ENCODE data around the gene MCM3. TPM values are rescaled to one million over a fixed set of nuclear protein-coding genes. Genes with fewer than 3 reads are reported as not detected.
A peak's percentile ranks its signal among the peaks of the same experiment; 100 is the strongest.

MCM3 gene
- 21.7 TPM for total RNA-seq
- long read RNA-seq, transcript MCM3-201 (17 exons, 3,083 nt), result major isoform, 37 of 42 reads
- long read RNA-seq, partial matches to known transcripts, result 1 of 42 reads
- long read RNA-seq, other reads (novel, unspliced or antisense), result 3 of 42 reads

GRCh38 chr6:52284460-52285176, at the start of gene MCM3:
Gene MCM3, minus strand, starts transcription at chr6:52284742. Its CDS starts 68 bp downstream, at chr6:52284674.
- intact Hi-C loops (cut with DNase I), result loop anchor here (5.0 to 10.0 kb wide), 3 partner anchors 78 to 378 kb away; partner anchors contain the start of genes PAQR8 and TRAM2
- ATAC-seq, result peak; percentile 100
- peak; percentile 97 for DNase-seq (ENCODE audit: missing footprints)

- ATAC-seq (no peak), DNase-seq (ENCODE audit: missing footprints) (no peak)
- intact Hi-C loops (cut with DNase I), result no loop called here
Measured at GRCh38 chr6:52333840-52334200, 49.3 kb upstream of the MCM3 start.

DNA sequence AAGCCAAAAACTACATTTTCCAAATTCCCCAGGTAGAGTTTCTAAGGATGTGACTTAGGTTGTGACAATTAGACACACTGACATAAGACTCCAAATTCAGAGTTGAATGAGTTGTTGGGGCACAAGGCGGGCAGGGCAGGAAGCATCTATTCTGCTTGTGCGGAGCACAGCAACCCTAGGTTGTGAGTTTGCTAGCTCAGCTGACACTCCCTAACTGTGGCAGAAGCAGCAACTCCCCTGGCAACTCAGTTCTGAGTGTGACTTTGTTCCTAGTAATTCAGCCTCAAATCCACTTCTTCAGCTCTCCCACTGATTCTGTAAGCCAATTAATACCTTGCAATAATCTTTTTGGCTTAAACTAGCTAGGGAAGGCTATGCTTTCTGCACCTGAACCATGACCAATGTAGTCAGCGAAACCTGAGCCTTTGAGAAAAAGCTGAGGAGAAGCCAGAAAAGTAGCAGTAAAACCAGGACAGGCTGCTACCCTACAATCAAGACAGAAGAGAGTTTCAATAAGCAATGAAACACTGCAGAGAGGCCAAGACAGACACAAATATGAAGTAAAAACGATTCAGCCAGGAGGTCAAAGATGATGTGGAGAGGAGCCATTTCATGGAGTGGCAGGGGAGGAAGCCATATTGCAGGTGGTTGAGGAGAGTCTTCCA, 47.4 kb upstream of the MCM3 start:
- ATAC-seq (no peak), DNase-seq (ENCODE audit: missing footprints) (no peak)
- intact Hi-C loops (cut with DNase I), result no loop called here

GRCh38 chr6:52330470-52330869, 45.9 kb upstream of the MCM3 start:
- ATAC-seq (no peak), DNase-seq (ENCODE audit: missing footprints) (no peak)
- intact Hi-C loops (cut with DNase I), result no loop called here

DNA sequence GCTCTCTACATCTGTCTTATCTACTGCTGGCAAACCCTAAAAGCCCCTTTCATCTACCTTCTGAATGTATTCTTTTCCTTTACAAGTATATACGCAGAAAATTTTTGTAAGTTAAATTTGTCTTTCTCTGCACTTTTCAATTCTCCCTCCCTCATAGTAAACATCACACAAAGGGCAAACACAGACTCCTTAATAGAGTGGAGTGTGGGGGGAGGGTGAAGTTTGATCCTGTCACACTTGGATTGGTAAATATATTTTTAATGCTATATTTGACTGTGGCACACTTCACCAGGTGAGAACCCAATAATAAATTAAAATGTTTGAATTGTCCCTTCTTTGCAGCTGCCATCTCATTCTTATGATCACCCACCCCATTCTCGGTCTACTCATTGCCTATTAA, 44.2 kb upstream of the MCM3 start:
- DNase-seq (ENCODE audit: missing footprints) (no peak), ATAC-seq (no peak)
- intact Hi-C loops (cut with DNase I), result no loop called here

- intact Hi-C loops (cut with DNase I), result no loop called here
- ATAC-seq, result no peak
- DNase-seq (ENCODE audit: missing footprints), result no peak
Measured at GRCh38 chr6:52328303-52328662, 43.7 kb upstream of the MCM3 start.

GRCh38 chr6:52326540-52327364, 42.2 kb upstream of the MCM3 start:
- intact Hi-C loops (cut with DNase I), result no loop called here
- DNase-seq (ENCODE audit: missing footprints) (no peak), ATAC-seq (no peak)

DNA sequence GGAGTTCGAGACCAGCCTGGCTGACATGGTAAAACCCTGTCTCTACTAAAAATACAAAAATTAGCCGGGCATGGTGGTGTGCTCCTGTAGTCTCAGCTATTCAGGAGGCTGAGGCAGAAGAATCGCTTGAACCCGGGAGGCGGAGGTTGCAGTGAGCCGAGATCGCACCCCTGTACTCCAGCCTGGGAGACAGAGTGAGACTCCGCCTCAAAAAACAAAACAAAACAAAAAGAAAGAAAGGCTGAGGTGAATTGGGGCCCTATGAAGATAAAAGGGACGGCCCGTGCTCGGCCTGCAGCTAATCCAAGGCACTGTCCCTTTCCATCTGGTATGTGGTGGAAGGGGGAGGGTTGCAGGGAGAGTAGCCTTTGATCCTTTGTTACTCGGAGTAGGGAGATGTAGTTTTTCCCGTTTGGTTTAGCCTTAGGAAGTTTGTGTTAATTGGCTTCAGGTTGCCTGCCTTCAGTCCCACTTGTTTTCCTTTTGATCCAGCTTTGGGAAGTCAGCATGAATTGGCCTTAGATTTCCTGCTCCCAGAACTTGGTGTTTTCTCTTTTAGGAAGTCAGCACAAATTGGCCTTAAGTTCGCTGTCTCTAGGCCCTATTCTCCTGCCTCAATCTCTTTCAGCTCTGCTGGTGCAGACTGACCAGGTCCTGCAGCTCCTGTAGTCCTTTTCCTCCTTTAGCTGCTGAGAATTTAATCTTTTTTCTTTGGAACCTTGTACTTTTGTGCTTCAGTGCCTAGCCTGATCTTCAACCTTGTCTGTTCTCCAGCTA, 41.3 kb upstream of the MCM3 start:
- no peak for DNase-seq (ENCODE audit: missing footprints)
- intact Hi-C loops (cut with DNase I), result no loop called here
- no peak for ATAC-seq

GRCh38 chr6:52324189-52324588, 39.6 kb upstream of the MCM3 start:
- no peak for DNase-seq (ENCODE audit: missing footprints)
- intact Hi-C loops (cut with DNase I), result no loop called here
- ATAC-seq, result no peak

DNA sequence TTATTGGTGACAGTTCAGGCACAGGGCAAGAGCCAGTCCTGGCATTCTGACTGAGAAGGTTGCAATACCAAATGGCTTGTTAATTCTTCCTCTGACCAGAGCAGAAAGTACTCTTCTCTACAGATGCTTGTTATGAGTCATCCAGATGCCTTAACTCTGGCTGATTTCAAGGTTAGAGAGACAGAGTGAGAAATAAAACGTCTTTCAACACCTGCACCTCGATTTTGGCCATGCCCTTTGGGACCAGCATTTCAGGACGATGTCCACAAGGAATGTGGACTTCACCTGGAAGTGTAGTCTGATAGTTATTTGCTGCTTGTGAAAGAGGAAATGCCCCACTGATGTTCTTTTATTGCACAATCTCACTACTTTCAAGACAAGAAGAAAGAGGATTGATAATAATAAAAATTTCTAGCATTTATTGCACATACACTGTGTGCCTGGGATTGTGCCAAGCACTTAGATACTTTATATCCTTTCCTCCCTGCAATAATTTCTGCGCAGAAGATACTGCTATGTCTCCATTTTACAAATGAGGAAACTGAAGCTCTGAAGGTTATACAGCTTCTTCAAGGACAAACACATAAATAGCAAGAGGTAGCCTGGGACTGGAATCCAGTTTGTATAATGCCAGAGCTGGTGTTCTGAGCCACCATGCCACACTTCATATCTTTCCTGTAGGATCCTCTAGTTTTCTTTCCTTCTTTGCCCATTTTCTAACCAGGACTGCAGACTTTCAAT, 33.5 kb upstream of the MCM3 start:
- intact Hi-C loops (cut with DNase I), result no loop called here
- no peak for DNase-seq (ENCODE audit: missing footprints)
- no peak for ATAC-seq

GRCh38 chr6:52317211-52317610, 32.7 kb upstream of the MCM3 start:
- DNase-seq (ENCODE audit: missing footprints), result no peak
- intact Hi-C loops (cut with DNase I), result no loop called here
- ATAC-seq, result no peak

DNA sequence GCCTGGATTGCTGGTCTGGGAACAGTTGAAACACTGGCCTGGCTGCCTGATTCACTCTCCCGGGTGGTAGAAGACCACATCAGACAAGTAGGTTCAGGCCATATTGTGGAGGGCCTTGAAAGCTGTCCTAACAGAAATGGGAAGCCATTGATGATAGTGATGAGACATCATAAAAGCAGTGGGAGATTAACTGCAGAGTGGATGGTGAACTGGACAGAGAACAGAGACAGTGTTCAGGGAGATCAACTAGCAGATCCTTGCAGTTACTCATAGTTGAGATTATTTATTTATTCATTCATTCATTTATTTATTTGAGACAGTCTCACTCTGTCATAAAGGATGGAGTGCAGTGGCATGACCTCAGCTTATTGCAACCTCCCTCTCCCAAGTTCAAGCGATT, 30.2 kb upstream of the MCM3 start:
- intact Hi-C loops (cut with DNase I), result no loop called here
- no peak for DNase-seq (ENCODE audit: missing footprints)
- no peak for ATAC-seq

- intact Hi-C loops (cut with DNase I), result no loop called here
- no peak for ATAC-seq
- no peak for DNase-seq (ENCODE audit: missing footprints)
Measured at GRCh38 chr6:52312461-52312860, 27.9 kb upstream of the MCM3 start.

DNA sequence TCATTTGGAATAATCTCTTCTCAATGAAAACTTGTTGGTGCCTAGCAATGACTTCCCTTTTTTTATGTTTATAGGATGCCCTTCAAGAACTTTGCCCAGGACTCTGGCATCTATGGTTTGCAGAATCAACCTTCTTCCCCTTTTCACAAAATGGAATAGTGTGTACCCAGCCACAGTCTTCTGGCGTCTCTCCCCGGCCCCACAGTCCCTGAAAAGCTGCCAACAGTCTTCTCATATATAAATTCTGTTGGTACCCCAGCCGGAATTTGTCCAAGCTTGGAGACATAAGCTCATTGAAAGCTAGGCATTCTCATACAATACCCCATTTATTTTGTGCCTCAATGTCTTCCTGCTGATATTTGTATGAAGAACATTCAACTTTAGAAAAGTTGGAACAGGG, 26.4 kb upstream of the MCM3 start:
- intact Hi-C loops (cut with DNase I), result no loop called here
- ATAC-seq (no peak), DNase-seq (ENCODE audit: missing footprints) (no peak)

- intact Hi-C loops (cut with DNase I), result no loop called here
- DNase-seq (ENCODE audit: missing footprints) (no peak), ATAC-seq (no peak)
Measured at GRCh38 chr6:52307900-52308372, 23.4 kb upstream of the MCM3 start.

GRCh38 chr6:52306972-52307870, 22.7 kb upstream of the MCM3 start:
- ATAC-seq (no peak), DNase-seq (ENCODE audit: missing footprints) (no peak)
- intact Hi-C loops (cut with DNase I), result no loop called here

Measured in Right ventricle myocardium inferior (tissue), 1 donor.